ENCODE data around the gene CLRN1.

CLRN1 gene

DNA sequence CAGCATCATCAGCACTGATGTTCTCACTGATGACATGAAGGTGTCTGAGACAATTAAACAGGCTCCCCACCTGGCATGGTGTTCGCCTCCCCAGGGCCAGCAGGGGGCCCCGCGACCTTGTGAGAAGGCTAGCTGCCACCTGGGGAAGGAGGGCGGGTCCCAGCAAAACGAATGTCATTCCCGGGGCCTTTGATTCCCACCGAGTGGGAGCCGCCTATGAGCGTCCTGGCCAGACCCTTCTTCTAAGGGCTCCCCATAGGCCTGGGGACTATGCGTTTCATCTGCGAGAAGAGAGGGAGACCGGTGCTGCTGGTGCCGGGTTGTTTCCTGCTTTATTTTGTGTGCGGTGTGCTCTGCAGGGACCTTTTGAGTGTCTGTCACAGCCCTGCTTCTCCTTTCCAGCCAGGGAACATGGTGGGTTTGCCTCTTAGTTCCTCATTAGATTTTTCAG, 46.8 kb downstream of the CLRN1 start:
- H3K4me2 ChIP-seq, result peak overlapping the region; percentile 49

DNA sequence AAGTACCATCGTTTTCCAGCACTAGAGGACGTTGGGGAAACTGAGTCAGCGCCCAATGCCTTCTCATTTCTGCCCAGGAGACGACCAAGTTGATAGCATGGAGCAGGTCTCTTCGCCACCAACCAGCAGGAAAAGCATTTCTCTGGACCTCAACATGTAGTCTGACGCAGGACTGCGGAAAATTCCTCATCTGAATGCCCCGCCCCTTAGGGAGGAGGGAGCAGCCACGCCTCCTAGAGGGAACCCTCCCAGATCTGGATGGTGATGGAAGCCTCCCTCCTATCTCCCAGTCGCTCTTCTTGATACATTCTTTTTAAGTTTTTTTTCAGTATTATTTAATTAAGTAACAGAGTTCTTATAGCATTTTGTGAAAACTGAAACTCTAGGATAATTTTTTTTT, 49.9 kb downstream of the CLRN1 start:
- TF ChIP-seq Cebpa-rat (IDR thresholded peaks at IDR 0.05), result no peak
- H3K36me3 ChIP-seq, result no peaks in the 10 kb centered on the region
- H3K27me3 ChIP-seq, result no peaks in the 10 kb centered on the region
- no peak overlapping the region for H3K4me2 ChIP-seq
- no peak overlapping the region for H3K27ac ChIP-seq
- H3K4me3 ChIP-seq, result no peak overlapping the region
- no peaks in the 10 kb centered on the region for H3K9me3 ChIP-seq
- no peaks in the 10 kb centered on the region for H3K4me1 ChIP-seq
- H4K20me1 ChIP-seq, result no peaks in the 10 kb centered on the region
- H3K9ac ChIP-seq, result no peak overlapping the region

More for the DNA sequence above, 46.8 kb downstream of the CLRN1 start:
- Histone ChIP-seq H3K9me3 (no peaks in the 10 kb centered on the region), H3K27me3 (no peaks in the 10 kb centered on the region), H3K4me1 (no peaks in the 10 kb centered on the region), H3K36me3 (no peaks in the 10 kb centered on the region), H4K20me1 (no peaks in the 10 kb centered on the region), H3K4me3 (no peak overlapping the region), H3K27ac (no peak overlapping the region), H3K9ac (no peak overlapping the region)
- no peak for TF ChIP-seq Cebpa-rat (IDR thresholded peaks at IDR 0.05)

DNA sequence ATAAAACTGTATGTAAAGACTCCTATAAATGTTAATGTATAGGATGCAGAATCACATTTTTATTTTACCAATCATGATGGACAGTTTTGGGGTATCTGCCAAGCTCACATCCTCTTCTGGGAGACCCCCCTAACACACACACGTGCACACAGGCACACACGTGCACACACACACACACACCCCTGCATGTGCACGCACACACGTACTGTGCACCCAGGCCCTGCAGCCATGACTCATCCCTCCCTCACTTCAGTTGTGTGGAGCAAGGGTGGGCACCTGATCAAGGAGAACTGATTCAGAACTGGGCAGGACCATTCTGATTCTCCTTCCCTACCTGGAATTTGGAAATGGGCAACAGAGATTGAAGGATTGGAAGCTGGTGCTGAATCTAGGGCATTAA, 51.3 kb downstream of the CLRN1 start:
- Histone ChIP-seq H3K4me1 (no peaks in the 10 kb centered on the region), H3K27ac (no peak overlapping the region)
- TF ChIP-seq Cebpa-rat (IDR thresholded peaks at IDR 0.05), result no peak

DNA sequence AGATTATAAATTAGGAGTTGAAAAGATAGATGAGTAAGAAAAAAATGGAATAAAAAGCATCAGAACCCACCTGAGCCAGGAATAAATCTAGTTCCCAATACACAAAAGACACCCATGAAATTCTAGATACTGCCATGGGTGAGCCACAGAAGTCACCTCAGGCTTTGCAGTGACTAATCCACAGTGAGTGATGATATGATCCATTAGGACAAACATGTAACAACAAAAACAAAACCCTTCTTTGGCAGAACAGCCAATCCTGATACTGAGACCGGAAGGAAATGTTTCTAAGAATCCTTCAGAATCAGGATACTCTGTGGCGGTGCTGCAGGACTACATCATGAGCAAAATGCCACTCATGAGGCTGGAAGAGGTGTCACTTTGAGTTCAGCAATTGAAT, 52.3 kb downstream of the CLRN1 start:
- no peaks in the 10 kb centered on the region for H3K27me3 ChIP-seq
- no peak for TF ChIP-seq Cebpa-rat (IDR thresholded peaks at IDR 0.05)
- no peak overlapping the region for H3K4me3 ChIP-seq
- H3K27ac ChIP-seq, result no peak overlapping the region
- no peaks in the 10 kb centered on the region for H3K4me1 ChIP-seq
- no peaks in the 10 kb centered on the region for H3K9me3 ChIP-seq
- no peak overlapping the region for H3K9ac ChIP-seq
- no peaks in the 10 kb centered on the region for H3K36me3 ChIP-seq
- no peaks in the 10 kb centered on the region for H4K20me1 ChIP-seq
- H3K4me2 ChIP-seq, result no peak overlapping the region

More for the DNA sequence above, 51.3 kb downstream of the CLRN1 start:
- Histone ChIP-seq H3K4me3 (no peak overlapping the region), H3K27me3 (no peaks in the 10 kb centered on the region), H3K9me3 (no peaks in the 10 kb centered on the region), H3K4me2 (no peak overlapping the region), H3K36me3 (no peaks in the 10 kb centered on the region), H3K9ac (no peak overlapping the region), H4K20me1 (no peaks in the 10 kb centered on the region)

DNA sequence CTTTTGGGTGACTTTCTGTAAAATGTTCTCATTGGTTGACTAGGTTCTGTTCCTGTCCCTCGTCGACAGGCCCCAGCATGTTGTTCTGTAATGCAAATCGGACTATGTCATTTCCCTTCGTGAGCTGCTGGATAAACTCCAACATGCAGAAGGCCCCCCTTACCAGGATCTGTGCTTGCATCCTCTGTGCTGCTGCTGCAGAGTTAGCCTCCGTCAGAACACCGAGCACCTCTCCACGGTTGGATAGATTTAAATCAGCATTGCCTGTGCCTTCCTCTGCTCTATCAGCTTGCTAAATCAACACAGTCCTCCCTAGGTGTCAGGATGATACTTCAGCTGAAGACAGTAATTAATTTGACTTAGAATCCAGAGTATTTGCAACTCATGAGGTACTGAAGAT, 54.6 kb downstream of the CLRN1 start:
- no peak overlapping the region for H3K27ac ChIP-seq
- H3K4me1 ChIP-seq, result 0 out of 2 replicates have a peak, but pooled peaks cover 3% of the 10 kb centered on the region
- no peak overlapping the region for H3K9ac ChIP-seq
- H4K20me1 ChIP-seq, result no peaks in the 10 kb centered on the region
- TF ChIP-seq Cebpa-rat (IDR thresholded peaks at IDR 0.05), result no peak
- no peaks in the 10 kb centered on the region for H3K9me3 ChIP-seq
- no peak overlapping the region for H3K4me3 ChIP-seq
- H3K27me3 ChIP-seq, result no peaks in the 10 kb centered on the region
- H3K4me2 ChIP-seq, result no peak overlapping the region
- no peaks in the 10 kb centered on the region for H3K36me3 ChIP-seq

DNA sequence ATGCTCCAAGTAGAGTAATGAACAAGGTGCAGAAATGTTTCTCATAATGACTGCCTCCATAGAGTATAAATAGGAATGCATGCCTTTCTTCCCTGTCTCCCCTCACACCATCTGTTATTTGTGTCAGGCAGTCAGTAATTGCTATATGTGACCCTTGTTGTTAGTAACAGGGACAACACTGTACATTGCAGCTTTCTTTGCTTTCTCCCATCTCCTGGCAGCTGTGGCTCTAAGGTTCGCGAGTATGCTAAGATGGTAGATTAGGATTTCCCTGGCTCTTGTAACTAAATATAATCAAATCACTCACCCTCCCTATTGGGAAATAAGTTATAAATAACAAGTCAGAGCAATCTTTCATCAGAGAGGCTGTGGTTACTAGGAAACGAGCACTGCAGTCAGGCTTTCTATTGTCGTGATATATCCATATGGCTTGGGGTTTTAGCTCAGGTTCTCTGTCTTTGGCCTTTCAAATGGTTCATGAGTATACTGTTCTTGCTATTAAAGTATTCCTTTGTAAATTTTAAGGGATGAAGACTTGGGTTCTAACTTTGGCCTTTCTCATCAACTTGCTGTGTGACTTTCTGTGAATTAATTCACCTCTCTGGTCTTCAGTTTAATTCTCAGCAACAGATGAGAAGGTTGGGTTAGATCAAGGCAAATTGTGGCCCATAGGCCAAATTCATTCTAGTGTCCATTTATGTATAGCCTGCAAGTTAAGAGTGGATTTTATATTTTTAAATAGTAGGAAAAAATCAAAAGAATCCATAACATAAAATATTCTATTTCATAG, 59.2 kb downstream of the CLRN1 start:
- H4K20me1 ChIP-seq, result no peaks in the 10 kb centered on the region
- H3K27ac ChIP-seq, result no peak overlapping the region
- H3K36me3 ChIP-seq, result no peaks in the 10 kb centered on the region
- H3K4me3 ChIP-seq, result no peak overlapping the region
- no peak overlapping the region for H3K9ac ChIP-seq
- 0 out of 2 replicates have a peak, but pooled peaks cover 6% of the 10 kb centered on the region for H3K4me1 ChIP-seq
- TF ChIP-seq Cebpa-rat (IDR thresholded peaks at IDR 0.05), result no peak
- H3K9me3 ChIP-seq, result no peaks in the 10 kb centered on the region
- H3K4me2 ChIP-seq, result no peak overlapping the region
- no peaks in the 10 kb centered on the region for H3K27me3 ChIP-seq

DNA sequence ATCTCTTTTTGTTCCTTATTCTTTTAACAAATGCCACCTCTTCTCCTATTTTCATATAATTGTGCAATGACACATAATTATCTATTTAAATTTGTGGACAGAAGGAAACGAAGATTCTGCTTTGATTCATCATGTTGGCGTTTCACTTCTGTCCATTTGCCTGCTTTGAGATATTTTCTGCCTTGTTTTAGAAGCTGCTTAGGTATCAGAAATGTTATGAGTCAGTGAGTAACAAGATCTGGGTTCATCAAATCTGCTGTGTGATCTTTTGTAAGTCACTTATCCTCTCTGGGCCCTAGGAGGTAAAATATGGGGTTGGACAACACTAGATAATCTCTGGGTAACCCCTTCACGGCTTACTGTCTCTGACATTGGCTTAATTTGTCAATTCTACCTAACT, 60.0 kb downstream of the CLRN1 start:
- Histone ChIP-seq H3K9me3 (no peaks in the 10 kb centered on the region), H3K27ac (no peak overlapping the region), H3K4me1 (0 out of 2 replicates have a peak, but pooled peaks cover 6% of the 10 kb centered on the region), H3K27me3 (no peaks in the 10 kb centered on the region), H4K20me1 (no peaks in the 10 kb centered on the region), H3K4me3 (no peak overlapping the region), H3K9ac (no peak overlapping the region), H3K4me2 (no peak overlapping the region), H3K36me3 (no peaks in the 10 kb centered on the region)
- no peak for TF ChIP-seq Cebpa-rat (IDR thresholded peaks at IDR 0.05)

DNA sequence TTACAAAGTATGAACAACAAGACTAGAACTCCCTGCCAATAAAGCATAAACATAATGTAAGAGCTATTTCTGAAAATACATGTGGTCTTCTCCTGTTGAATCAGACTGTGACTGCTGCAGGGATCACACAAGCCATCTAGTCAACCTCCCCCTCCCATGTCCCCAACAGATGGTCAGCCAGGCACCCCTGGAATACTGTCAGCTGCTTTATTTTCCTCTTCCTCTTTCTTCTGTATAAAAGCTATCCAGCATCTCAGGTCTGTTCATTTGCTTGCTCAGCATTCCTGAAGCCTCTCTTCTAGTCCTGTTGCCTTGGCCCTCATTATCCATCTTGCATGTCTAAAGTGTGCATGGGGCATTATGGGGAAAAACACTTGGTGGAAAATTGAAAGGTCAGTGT, 60.8 kb downstream of the CLRN1 start:
- no peak for TF ChIP-seq Cebpa-rat (IDR thresholded peaks at IDR 0.05)

DNA sequence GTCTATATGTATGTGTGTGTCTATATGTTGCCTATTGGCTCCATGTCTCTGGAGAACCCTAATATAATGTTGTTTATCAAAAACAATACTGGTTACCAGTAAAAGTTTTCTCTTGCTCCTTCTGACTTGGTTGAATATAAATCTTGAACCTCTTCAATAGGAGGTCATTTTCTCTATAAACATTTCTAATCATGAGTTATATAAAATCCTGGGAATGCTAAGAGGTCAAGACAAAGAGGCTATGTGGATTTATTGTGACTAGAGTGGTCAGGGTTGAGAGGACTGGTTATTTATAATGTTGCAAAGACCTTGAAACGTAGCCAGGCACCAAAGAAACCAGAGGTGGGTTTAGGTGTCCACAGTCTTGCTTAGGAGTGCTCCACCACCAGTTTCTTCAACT, 66.1 kb downstream of the CLRN1 start:
- Histone ChIP-seq H3K9me3 (no peaks in the 10 kb centered on the region), H3K36me3 (no peaks in the 10 kb centered on the region), H3K27me3 (no peaks in the 10 kb centered on the region), H3K4me1 (no peaks in the 10 kb centered on the region), H3K27ac (no peak overlapping the region), H3K9ac (no peak overlapping the region), H3K4me2 (no peak overlapping the region), H4K20me1 (no peaks in the 10 kb centered on the region), H3K4me3 (no peak overlapping the region)
- no peak for TF ChIP-seq Cebpa-rat (IDR thresholded peaks at IDR 0.05)

More for the DNA sequence above, 60.8 kb downstream of the CLRN1 start:
- H3K4me2 ChIP-seq, result no peak overlapping the region
- no peaks in the 10 kb centered on the region for H3K9me3 ChIP-seq
- no peak overlapping the region for H3K27ac ChIP-seq
- H3K4me3 ChIP-seq, result no peak overlapping the region
- H3K27me3 ChIP-seq, result no peaks in the 10 kb centered on the region
- no peak overlapping the region for H3K9ac ChIP-seq
- H3K36me3 ChIP-seq, result no peaks in the 10 kb centered on the region
- H3K4me1 ChIP-seq, result 0 out of 2 replicates have a peak, but pooled peaks cover 6% of the 10 kb centered on the region
- H4K20me1 ChIP-seq, result no peaks in the 10 kb centered on the region

DNA sequence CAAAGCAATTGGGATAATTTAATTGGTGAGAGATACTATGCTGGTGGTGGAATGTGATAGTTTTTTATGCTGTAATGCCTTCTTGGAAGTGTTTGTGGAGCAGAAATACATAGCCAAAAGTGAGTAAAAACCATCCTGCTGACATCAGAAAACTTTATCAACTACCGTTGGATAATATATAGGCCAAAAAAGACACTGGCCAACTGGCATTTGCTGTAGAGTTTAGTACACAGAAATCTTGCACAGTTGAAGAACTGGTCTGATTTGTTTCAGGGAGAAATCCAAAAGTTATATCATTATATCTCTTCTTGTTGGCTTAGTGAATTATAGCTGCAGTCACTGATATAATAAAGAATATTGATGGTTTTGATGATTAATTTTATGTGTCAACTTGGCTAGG, 66.8 kb downstream of the CLRN1 start:
- no peak overlapping the region for H3K9ac ChIP-seq
- H4K20me1 ChIP-seq, result no peaks in the 10 kb centered on the region
- no peak overlapping the region for H3K4me3 ChIP-seq
- no peaks in the 10 kb centered on the region for H3K9me3 ChIP-seq
- H3K4me1 ChIP-seq, result no peaks in the 10 kb centered on the region
- H3K27me3 ChIP-seq, result no peaks in the 10 kb centered on the region
- H3K36me3 ChIP-seq, result no peaks in the 10 kb centered on the region
- TF ChIP-seq Cebpa-rat (IDR thresholded peaks at IDR 0.05), result no peak
- no peak overlapping the region for H3K4me2 ChIP-seq
- no peak overlapping the region for H3K27ac ChIP-seq

Measured in BLaER1 (cell line).